OCI-LY7 (cell line): ENCODE measurements around the gene PLEKHM3.

Experiments used
- CTCF ChIP-seq: fragments of 200-600 bp; sonication (generic); conservative IDR thresholded peaks from 2 replicates; pipeline ENCODE4 v1.5.1; 2014; ENCODE audit warnings: mild to moderate bottlenecking, antibody characterized with exemption, low read length, moderate library complexity, mixed read lengths
- EZH2phosphoT487 ChIP-seq: fragments of 200-600 bp; sonication (generic); IDR thresholded peaks from 2 replicates; pipeline ENCODE4 v1.6.1; 2018; ENCODE audit warnings: low read depth, borderline replicate concordance, mild to moderate bottlenecking, mixed run types, antibody characterized with exemption, low read length, moderate library complexity, mixed read lengths

DNA sequence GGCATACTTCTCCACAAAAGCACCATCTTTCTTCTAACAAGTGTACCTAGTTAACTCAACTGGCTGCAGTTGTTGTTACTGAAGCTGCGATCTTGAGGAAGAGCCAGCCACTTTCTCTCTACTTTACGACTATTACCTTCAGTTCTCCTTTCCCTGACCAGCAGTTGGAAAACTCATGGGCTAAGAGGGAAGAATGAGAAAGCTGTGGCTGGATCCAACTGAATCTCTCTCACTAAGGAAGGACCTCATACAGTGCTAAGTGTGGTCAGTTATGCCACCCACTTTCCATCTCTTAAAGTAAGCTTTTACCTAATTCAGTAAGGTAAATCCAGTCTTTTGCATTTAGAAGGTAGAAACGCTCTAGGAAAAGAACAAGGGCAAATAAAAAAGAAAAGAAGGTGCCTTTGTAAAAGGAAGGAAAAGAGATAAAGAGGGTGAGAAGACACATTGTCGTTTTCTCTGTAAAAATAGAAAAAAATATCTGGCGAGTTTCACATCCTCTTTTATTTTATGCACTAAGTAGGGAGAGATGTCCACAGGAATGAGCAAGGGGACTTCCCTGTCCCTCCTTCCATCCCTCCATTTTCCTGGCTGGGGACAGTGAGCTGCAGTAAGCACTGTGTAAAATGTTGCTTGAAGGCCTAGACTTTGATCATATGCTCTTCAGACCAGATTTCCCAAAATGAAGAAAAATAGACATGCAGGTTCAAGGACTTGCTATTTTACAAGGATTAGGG lies 73.4 kb downstream of the PLEKHM3 start:
- TF ChIP-seq CTCF (no peak), EZH2phosphoT487 (no peak)
